ENCODE data around the gene CIB1. TPM values are rescaled to one million over a fixed set of nuclear protein-coding genes. Genes with fewer than 3 reads are reported as not detected.

The CIB1 gene
- total and polyA plus RNA-seq, 12 donors: 70.5 to 144 (median 79.7) TPM

DNA sequence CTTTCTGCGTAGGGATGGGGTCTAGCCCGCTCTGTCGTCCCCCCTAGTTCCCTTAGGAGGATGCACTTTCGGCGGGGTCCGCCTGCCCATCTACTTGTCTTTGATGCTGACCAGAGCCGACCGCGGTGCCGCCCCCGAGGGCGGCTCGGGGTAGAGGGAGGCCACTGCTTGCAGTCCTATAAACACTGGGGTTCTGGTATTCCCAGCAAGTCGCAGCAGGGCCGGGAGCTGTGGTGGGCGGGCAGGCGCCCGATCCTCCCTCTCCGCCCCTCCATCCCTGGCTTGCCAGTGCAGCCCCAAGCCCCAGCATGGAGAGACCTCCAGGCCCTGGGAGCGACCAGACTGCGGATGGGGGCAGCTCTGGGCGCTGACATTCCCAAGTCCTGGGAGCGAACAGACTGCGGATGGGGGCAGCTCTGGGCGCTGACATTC lies 31.8 kb downstream of the CIB1 start:
- WGBS, 2 donors: 9% methylated on average over 25 of the region's 25 CpGs
- TF ChIP-seq, protein P1, sequence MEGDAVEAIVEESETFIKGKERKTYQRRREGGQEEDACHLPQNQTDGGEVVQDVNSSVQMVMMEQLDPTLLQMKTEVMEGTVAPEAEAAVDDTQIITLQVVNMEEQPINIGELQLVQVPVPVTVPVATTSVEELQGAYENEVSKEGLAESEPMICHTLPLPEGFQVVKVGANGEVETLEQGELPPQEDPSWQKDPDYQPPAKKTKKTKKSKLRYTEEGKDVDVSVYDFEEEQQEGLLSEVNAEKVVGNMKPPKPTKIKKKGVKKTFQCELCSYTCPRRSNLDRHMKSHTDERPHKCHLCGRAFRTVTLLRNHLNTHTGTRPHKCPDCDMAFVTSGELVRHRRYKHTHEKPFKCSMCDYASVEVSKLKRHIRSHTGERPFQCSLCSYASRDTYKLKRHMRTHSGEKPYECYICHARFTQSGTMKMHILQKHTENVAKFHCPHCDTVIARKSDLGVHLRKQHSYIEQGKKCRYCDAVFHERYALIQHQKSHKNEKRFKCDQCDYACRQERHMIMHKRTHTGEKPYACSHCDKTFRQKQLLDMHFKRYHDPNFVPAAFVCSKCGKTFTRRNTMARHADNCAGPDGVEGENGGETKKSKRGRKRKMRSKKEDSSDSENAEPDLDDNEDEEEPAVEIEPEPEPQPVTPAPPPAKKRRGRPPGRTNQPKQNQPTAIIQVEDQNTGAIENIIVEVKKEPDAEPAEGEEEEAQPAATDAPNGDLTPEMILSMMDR (IDR thresholded peaks at IDR 0.05): no peak
- Histone ChIP-seq H3K27me3 (no peaks in the 10 kb centered on the region), H3K4me1 (peaks cover 17 to 69% (median 44%) of the 10 kb centered on the region in 9 donors), H3K27ac (peak overlapping the region in 5 of 10 donors; percentile 75 to 93 (median 78)), H3K36me3 (peaks cover 0 to 21% (median 0%) of the 10 kb centered on the region in 9 donors), H3K4me3 (peak overlapping the region; percentile 67 to 95 (median 87)), H3K9me3 (no peaks in the 10 kb centered on the region)
- DNase-seq (no peak), ATAC-seq (peak in 6 of 8 donors; percentile 2 to 25 (median 18))
- intact Hi-C loops (cut with DNase I): no loop called here

DNA sequence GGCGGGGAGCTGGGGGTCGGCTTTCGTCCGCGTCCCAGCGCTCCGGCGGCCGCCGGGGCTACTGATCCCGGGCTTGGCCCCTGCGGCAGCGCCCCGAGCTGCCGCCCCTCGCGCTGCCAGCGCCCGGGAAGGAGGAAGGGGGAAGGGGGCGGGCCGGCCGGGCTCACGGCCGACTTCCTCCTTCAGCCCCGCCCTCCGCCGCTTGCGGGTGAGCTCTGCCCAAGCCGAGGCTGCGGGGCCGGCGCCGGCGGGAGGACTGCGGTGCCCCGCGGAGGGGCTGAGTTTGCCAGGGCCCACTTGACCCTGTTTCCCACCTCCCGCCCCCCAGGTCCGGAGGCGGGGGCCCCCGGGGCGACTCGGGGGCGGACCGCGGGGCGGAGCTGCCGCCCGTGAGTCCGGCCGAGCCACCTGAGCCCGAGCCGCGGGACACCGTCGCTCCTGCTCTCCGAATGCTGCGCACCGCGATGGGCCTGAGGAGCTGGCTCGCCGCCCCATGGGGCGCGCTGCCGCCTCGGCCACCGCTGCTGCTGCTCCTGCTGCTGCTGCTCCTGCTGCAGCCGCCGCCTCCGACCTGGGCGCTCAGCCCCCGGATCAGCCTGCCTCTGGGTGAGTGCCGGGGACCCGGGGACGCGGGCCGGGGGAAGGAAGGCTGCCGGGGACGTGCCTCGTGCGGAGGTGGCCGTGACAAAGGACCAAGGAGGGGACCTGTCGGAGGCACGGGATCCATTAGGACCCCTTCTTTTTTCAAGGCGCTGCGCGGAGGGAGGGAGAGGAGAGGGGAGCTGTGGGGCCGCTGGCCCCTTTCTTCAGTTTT lies 32.4 kb downstream of the CIB1 start, which contains the start of gene SEMA4B:
Gene SEMA4B (plus strand): TSS at position 201 of the 814 bp plus-strand sequence. CDS start 249 bp downstream, at position 450.
- intact Hi-C loops (cut with DNase I): no loop called here

DNA sequence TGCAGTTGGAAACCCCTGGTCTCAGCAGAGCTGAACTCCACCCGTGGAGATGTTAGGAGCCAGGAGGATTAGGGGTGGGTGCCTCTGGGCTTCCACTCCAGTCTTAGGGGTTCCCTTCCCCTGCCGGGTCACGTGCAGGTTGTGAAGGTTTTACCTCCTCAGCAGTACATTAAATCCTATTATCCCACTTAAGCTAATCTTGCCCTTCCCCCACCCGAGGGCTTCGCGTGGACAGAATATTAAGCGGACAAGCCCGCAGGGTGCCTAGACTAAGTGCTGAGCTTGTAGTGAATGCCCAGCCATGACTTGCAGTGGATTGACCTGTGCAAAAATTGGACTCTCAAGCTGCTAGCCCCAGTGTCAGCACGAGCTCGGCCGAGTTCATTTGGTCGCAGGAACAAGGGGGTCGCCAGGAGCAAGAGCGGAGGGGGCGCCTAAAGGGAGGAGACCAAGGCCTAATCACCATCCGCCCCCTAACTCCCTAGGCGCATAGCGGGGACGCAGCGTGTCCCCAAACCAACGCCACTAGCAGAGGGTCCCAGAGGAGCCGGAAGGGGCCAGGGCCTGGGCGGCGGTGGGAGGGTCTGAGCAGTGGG lies 33.1 kb downstream of the CIB1 start:
- intact Hi-C loops (cut with DNase I): no loop called here
- DNase-seq: no peak
- peak in 3 of 8 donors; percentile 3 to 14 (median 9) for ATAC-seq
- WGBS, 2 donors: 14 to 15% methylated on average over 24 of the region's 24 CpGs
- peaks cover 16 to 56% (median 33%) of the 10 kb centered on the region in 9 donors for H3K4me1 ChIP-seq
- H3K36me3 ChIP-seq: peaks cover 0 to 21% (median 0%) of the 10 kb centered on the region in 9 donors
- H3K9me3 ChIP-seq: no peaks in the 10 kb centered on the region
- H3K27me3 ChIP-seq: no peaks in the 10 kb centered on the region
- H3K27ac ChIP-seq: peak overlapping the region in 9 of 10 donors; percentile 26 to 93 (median 78)
- TF ChIP-seq, protein P1 (IDR thresholded peaks at IDR 0.05): no peak
- peak overlapping the region; percentile 67 to 95 (median 87) for H3K4me3 ChIP-seq

More for the DNA sequence above, 32.4 kb downstream of the CIB1 start, which contains the start of gene SEMA4B:
- peak within 1 kb of the TSS; percentile 67 to 95 (median 87) for H3K4me3 ChIP-seq
- H3K36me3 ChIP-seq: peaks cover 0 to 21% (median 0%) of the 10 kb centered on the region in 9 donors
- H3K27me3 ChIP-seq: no peaks in the 10 kb centered on the region
- ATAC-seq (peak; percentile 69 to 93 (median 86)), DNase-seq (peak; percentile 72 to 77)
- 0 to 1% methylated on average over 68 to 88 of the region's 88 CpGs for WGBS, 2 donors
- TF ChIP-seq, protein P1 (IDR thresholded peaks at IDR 0.05): peak in 3 of 9 donors; percentile 14 to 22 (median 21)
- H3K27ac ChIP-seq: peak within 1 kb of the TSS in 9 of 10 donors; percentile 26 to 93 (median 78)
- no peaks in the 10 kb centered on the region for H3K9me3 ChIP-seq
- peaks cover 16 to 63% (median 40%) of the 10 kb centered on the region in 9 donors for H3K4me1 ChIP-seq

DNA sequence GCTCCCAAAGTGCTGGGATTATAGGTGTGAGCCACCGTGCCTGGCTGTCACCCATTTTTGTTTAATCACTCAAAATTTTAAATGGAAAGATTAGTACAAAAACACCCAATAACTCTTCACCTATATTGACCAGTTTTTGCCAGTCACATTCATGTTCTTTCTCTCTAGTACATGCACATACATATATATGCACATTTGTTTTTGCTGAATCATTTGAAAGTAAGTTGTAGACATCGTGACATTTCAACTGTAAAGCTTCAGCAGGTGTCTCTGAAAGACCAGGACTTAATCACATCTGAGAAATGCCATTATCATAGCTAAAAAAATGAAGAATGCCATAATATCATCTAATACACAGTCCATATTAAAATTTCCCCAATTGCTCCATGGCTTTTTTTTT lies 39.1 kb downstream of the CIB1 start:
- ATAC-seq: no peak
- H3K4me1 ChIP-seq: peaks cover 10 to 50% (median 27%) of the 10 kb centered on the region in 9 donors
- intact Hi-C loops (cut with DNase I): loop anchor here in 1 of 10 donors (5.0 kb wide), 1 partner anchor 33 kb away; no protein-coding TSS in a partner anchor
- no peak overlapping the region for H3K4me3 ChIP-seq
- DNase-seq: no peak
- 88 to 93% methylated on average over 2 of the region's 2 CpGs for WGBS, 2 donors
- H3K27ac ChIP-seq: no peak overlapping the region
- H3K36me3 ChIP-seq: peaks cover 0 to 3% (median 0%) of the 10 kb centered on the region in 9 donors
- H3K27me3 ChIP-seq: no peaks in the 10 kb centered on the region
- TF ChIP-seq, protein P1 (IDR thresholded peaks at IDR 0.05): no peak
- no peaks in the 10 kb centered on the region for H3K9me3 ChIP-seq
